Non-pigmented ciliary epithelial cell (primary cell): Measurements from ENCODE around the gene ARMH3.
"Not testable (repeated sequence)": the region's sequence is repeated elsewhere in the genome, so short reads cannot be mapped to it uniquely, and the experiment has no call there.

ENCODE experiments used
- DNase-seq: peaks from one replicate; pipeline ENCODE4 v3.0.0-alpha.2; 2010; ENCODE audit warnings: low read depth

ARMH3 gene

DNA sequence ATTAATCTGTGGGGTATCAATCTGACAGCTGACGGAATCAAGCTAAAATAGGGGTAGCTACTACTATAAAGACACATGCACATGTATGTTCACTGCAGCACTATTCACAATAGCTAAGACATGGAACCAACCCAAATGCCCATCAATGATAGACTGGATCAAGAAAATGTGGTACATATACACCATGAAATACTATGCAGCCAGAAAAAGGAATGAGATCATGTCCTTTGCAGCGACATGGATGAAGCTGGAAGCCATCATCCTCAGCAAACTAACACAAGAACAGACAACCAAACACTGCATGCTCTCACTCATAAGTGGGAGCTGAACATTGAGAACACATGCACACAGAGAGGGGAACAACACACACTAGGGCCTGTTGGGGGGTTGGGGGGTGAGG is 75.3 kb downstream of the ARMH3 start:
- DNase-seq, result not testable (repeated sequence)

DNA sequence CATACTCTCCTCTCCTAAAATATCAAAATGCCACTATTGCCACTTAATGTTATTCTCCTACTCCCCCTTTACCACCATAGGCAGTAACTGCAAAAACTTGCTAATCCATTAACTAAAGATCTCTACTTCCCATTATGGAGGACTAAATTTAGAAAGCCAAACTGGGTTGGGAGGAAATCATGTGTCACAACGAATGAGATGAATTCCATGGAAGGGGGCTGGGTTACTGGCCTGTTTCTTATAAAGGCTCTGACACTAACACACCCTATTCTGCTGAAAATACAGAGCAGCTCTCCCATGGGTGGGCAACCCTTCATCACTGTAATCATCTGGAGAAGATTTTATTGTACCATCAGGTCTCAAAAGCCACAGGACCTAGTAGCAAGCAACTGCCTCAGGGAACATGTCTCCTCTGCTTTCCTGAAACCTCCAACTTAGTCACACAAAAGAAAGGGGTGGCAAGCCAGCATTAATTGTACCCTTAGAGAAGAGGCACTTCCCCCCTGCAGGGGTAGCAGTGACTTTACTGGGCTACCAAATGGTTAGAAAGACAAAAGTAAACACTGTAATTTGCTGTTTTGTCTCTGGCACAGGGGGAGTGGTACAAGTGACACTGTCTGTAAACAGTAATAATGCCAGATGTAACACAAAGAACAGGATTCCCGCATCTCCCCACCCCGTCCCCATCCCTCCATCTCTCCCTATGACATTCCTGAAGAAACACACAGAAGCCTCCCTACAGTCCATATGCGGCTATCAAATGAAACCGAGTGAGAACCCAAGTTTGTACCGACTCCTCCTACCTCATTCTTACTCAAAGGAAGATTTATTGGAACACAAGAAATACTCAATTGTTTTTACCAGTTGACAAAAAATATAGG is 81.6 kb downstream of the ARMH3 start:
- DNase-seq, result no peak

DNA sequence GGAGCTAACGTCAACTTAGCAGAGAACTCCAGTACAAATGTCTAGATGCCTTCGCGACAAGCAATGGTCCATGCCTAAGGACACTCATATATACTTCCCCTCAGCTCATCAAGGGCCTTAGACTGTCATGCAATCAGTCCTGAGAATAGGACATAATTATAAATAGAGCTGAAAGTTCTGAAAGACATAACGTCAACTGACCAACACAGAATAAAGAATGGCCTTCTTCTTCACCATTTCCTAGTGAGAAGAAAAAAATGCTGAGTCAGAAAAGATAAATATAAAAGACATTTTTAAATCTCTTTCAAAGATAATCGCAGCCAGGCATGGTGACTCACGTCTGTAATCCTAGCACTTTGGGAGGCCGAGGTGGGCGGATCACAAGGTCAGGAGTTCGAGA is 83.2 kb downstream of the ARMH3 start:
- no peak for DNase-seq

- no peak for DNase-seq
These were observed 86.5 kb downstream of the ARMH3 start for GRCh38 chr10:101969412-101969922.

- DNase-seq, result no peak
These were observed 87.0 kb downstream of the ARMH3 start for GRCh38 chr10:101968940-101969321.

- no peak for DNase-seq
These were observed 87.6 kb downstream of the ARMH3 start for GRCh38 chr10:101968286-101968939.

DNA sequence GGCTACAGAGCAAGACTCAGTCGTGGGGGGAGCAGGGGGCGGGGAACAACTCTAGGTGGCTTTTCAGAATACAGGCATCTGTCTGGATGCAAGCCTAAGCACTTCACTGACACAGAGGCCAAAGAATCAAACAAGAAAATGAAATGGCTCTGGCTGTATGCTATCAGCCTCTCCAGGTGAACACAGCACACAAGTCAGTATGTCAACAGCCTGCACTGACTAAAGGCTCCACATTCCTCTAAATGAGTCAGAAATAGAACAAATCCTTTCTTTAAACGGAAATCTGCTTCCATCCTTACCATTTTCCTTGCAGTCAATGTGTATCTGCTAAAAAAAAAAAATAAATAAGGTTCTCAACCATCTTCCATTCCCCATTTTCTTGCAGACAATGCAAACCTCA is 88.3 kb downstream of the ARMH3 start:
- DNase-seq, result peak; percentile 35

DNA sequence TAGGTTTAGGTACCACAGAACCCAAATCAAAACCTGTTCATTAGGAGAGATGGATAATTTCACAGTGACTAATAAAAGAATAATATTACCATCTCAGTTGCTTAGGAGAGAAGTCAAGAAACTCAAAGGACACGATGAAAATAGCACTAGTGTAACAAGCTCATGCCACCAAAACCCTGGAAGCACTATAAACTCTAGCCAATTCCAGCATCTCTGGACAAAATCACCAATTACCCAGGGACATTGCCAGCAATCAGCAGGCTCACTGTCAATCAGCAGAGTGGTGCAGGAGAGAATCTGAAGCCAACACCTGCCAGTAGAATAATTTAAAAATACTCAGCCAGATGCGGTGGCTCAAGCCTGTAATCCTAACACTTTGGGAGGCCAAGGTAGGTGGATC is 88.9 kb downstream of the ARMH3 start:
- DNase-seq, result no peak

DNA sequence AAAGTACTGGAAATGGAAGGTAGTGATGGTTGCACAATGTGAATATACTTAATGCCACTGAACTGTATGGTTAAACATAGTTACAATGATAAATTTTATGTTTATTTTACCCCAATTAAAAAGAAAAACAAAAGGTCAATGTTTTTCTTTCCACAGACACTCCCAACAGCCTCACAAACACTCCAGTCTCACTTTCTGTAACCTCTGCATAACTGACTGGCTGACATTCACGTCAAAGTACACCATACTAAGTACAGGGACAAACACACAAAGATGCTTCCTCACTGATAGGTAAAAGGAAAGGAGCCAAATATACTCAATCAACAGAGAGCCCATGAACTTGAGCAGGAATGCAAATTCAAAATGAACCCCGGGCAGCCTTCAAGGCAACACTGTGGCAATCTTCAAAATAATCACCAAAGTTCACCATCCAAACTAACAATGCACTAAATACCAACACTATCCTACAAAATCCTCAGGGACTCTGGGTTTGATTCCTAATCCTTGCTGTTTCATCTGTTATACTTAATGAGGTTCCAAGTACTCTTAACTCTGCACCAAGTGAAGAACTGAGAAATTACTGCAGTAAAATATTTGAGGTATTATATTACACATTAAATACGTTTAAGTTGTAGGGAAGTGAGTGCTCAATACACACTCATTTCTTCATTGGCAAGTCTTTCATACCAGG is 90.8 kb downstream of the ARMH3 start:
- no peak for DNase-seq

GRCh38 chr10:101961591-101962498 is 94.1 kb downstream of the ARMH3 start:
- DNase-seq, result no peak

DNA sequence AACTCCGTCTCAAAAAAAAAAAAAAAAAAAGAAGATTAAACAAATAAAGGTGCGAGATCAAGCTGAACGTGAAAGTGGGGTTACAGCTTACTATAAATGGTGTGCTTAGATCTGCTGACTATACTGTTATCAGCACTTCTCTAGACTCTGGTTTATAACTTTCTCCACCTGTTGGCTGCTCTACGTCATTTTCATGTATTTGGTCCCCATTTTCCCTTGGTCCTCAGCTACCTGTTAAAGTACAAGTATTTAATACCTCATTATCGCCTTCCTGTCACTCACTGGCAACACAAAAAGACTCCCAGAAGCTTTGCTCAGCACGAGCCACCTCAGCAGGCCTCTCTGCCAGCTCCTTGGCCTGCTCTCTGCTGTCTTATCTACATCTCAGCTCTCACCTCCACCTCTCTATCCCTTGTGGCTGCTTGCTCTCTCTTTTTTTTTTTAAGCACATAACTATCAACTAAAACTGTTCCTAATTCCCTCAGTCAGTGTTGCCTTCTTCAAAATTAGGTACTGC is 95.0 kb downstream of the ARMH3 start:
- no peak for DNase-seq

GRCh38 chr10:101959346-101959916 is 96.5 kb downstream of the ARMH3 start:
- DNase-seq, result no peak

- DNase-seq, result no peak
These were observed 97.3 kb downstream of the ARMH3 start for GRCh38 chr10:101958691-101959090.

DNA sequence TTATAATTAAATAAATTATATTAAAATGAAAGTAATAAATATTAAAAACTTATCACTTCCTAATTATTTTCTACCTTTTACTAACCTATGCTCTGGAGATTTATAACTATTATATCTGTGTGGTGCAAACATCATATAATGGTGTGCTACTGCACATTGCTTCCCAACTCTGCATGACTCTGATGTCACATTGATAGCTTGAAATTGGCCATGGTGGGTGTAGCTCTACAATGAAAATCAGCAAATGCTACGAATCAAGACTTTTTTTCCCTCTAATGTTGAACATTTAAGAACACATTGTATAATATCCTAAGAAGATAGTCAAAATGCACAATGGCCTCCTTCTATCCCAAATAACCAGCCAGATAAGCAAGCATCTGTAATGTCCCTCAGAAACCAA is 99.1 kb downstream of the ARMH3 start:
- DNase-seq, result no peak

GRCh38 chr10:101956117-101956516 is 99.9 kb downstream of the ARMH3 start:
- DNase-seq, result no peak

DNA sequence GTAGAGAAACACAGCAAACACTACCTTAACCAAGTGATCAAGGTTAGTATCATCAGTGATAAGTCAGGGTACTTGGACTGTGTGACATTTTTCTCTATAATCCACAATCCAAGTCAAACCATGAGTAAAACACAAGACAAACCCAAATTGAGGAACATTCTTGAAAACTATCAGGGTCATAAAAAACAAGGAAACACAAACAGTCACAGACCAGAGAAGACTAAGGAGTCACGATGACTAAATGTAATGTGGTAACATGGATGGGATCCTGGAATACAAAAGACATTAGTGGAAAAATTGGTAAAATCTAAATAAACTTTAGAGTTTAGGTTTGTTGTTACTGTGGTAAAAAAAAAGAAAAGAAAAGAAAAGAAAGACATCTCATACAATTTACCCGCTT is 103.8 kb downstream of the ARMH3 start:
- no peak for DNase-seq

DNA sequence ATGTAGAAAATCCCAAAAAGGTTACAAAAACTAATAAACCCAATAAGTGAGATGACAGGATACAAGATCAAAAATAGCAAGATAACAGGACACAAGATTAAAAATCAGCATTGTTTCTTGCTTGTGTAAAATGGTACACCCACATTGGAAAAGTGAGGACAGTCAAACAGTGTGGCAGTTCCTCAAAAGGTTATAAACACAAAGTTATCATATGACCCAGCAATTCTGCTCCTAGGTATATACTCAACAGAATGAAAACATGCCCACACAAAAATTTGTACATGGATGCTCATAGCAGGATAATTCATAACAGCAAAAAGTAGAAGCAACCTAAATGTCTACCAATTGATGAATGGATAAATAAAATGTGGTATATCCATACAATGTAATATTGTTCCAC is 105.8 kb downstream of the ARMH3 start:
- no peak for DNase-seq

DNA sequence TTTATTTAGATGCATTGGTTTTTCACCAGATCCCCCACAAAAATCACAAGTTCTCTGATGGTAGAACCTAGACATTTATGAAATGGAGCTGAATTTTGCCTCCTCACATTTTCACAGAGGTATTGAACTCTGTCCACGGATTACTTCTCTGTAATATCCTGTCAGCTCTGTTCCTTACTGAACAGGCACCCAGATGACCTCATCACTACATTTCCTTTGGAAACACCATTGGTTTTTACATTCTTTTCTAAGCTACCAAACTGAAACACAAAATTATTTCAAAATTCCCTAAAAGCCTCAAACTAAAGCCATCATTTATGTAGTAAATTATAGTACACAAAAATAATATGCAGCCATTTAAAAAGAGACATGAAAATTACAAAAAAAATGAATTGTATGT is 114.1 kb downstream of the ARMH3 start:
- DNase-seq, result no peak

DNA sequence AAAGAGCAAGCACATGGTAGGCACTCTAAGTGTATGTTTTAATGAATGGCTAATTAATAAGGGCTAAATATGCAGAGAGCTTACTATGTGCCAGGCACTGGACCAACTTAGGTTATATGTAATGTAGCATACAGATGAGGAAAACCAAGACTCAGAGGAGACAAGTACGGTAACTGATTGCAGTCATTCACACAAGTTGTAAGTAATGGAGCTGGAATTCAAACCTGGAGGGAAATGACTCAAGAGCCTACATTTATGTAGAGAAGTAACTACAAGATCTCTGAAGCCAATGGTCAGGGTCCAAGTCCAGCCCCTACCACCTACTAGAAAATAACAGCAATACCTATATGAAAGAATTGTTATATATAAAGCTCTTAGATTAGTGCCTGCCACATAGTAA is 115.1 kb downstream of the ARMH3 start:
- DNase-seq, result no peak

DNA sequence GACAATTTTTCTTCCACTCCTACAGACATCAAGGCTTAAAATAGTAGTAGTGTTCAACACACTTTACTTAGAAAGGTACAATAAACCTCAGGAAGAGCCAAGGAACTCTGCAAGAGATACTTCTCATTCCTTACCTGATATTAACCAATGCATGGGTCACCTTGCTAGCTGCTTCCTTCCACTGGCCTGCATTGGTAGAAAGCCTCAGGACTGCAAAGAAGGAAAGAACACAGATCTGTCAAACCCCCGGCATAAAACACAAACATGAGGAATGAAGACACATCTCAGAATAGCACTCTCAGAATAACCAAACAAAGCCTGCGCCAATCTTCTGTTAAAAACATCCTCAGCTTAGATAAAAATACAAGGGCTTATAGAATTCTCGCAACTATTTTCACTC is 116.2 kb downstream of the ARMH3 start:
- no peak for DNase-seq

- peak; percentile 94 for DNase-seq
These were observed 116.8 kb downstream of the ARMH3 start for GRCh38 chr10:101939008-101939648.
